Stimulated activated CD8-positive, alpha-beta memory T cell treated with anti-CD3 and anti-CD28 coated beads, Interleukin-7, amount 100 ng/mL, for 4 hours (primary cell): ENCODE data around the gene NTRK1.

ENCODE experiments used
- DNase-seq, 2 donors: peaks; one replicate each; pipeline ENCODE4 v3.0.0-alpha.2; 2020; ENCODE audit warnings: low read depth in 2 of 2

Gene NTRK1

DNA sequence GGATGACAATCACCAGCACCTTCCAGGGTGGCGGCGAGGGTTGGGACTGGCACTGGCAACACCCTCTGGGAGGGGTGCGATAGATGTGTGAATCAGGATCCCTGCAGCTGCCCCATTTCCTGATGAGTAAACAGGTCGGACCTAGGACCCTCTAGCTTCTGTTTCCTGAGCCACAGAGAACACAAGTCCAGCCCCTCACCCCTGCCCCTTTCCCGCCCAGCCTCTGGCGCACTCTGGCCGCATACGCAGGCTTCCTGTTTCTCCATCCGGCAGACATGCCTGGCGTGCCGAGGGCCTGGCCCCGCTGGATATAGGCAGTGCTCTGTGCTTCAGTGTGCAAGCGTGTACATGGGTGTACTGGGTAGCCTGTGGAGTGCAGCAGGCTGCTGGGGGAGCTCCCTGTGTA lies 37.5 kb downstream of the NTRK1 start:
- DNase-seq, result no peak

DNA sequence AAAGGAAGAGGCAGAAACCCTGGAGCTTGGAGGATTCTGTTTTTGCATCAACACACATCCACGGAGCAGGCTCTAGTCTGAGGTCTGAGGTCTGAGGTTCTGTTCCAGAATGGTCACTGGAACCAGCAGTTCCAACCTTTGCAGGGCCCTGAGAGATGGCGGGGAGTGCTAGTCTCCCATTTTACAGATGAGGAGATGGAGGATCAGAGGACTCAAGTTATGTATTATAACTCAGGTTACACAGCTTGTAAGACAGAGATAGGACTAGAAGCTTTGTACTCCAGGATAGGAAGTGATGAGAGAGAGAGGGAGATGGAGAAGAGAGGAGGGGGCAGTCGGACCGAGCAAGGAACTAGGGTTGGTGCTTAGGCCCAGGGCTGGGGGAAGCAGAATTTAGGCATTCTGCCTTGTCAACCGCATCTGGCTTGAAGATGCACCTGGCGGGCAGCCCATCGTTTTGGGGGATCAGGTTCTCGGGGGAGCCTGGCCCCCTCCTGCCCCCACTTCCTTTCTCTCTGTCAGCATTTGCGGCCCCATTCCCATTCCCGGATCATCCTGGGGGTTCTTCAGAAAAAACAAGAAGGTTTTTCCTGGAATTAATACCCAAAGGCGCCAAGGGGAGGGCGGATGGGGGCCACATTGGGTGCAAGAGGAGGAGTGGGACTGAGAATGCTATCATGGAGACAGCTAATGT lies 38.5 kb downstream of the NTRK1 start:
- no peak for DNase-seq

DNA sequence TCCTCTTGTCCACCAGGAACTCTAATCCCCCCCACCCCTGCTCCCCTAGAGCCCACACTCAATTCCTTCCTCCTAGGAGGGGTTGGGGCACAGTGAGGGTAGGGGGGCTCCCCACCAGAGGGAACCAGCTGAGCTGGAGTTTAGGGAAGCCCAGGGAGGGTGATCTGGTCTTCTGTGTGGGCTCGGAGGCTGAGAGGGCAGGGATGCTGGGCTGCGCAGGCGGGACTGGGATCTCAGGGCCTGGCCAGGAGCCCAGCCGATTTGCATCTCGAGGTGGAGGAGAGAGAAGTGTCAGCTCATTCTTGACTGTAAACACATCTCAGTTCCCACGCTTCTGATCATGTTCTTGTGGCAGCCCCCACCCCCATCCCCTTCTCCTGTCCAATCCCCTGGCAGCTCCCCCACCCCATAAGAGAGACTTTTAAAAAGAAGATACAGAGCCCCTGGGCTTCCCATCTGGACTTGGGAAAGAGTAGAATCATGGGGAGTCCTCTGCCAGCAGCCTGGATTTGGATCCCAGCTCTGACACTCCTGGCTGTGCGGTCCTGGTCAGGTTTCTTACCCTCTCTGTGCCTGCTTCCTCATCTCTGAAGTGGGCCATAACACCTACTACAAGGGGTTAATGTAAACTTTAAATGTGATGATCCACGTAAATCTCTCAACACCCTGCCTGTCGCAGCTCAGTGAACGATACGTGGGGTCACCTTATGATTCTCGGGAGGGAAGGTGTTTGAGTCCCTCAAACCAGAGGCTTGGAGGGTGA lies 39.5 kb downstream of the NTRK1 start:
- DNase-seq, result no peak

DNA sequence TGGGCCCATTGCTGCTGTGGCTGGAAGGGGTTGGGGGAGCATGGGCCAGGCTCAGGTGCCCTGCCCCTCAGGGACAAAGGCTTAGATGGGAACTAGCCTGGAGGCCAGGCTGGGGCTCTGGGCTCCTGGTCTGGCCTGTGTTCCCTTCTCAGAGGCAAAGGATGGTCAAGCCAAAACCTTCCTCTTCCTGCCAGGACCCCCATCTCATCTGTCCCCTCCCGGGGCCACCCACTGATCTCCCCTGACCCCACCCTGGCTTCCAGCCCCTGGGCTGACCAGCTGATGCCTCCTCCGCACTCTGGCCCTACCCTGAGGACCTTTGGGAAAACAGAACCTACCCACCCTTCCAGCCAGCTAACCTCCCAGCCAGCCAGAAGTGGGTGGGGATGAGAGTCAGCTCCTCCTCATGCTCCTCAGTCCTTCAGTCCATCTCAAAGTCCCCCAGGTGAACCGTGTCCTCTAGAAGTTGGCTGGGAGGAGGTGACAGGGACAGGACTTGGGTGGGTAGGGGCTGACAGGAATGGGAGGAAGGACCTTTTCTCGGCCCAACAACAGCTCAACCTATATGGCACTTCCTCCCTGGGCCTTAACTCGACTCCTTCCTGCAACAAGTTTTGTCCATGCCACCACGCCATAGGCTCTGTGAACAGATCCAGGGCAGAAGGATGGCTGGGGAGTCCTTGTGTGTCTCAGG lies 40.4 kb downstream of the NTRK1 start:
- DNase-seq, result no peak

DNA sequence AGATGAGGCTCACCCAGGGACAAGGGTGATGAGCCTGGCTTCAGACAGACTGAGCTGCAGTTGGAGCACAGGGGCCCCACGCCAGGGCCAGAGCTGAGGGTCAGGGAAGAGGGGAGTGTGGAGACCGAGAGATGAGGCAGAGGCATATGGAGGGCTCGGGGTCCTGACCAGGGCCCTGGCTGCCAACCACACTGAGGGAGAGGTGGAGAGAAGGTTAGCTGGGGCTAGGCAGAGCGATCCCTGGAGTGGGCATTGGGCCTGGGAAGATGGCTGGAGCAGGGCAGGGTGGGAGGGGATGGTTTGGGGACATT lies 40.9 kb downstream of the NTRK1 start:
- DNase-seq, result no peak

DNA sequence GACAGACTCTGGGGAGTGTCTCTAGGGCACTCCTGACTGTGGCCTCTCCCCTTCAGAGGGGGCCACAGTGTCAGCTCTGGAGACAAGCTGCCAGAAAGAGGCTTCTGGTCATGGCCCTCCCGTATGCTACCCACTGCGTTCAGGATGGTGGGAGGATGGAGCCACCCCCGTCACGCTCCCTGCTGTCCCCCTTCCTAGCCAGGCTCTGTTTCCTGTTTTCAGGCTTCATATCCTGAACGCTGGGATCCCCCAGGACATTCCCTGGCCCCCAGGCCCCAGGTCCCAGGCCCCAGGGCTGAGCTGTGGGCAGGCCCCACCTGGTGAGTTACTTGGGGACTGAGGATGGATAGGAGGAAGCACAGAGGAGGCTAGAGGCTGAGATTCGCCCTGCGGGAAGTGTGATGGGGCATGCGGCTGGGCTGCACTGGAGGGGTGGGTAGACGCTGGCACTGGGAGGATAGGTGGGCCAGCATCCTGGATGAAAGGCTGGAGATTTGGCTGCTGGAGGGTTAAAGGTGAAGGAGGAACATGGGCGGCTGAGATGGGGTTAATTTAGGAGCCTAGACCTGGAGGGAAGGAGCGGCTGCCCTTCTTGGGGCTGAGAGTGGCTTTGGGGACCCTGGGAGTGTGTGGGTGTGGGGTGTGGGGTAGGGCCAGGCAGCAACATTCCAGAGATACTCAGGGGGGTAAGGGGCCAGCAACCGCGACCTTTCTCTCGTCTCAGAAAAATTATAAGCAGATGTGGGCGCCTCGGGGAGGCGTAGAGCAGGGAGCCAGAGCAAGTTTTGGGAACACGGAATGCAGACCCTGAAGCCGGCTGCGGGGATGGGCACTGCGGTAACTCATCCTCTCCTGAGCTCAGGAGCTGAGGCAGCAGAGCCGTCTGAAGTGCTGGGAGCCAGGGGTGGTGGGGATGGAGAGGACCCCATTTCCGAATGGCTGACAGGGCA lies 41.6 kb downstream of the NTRK1 start:
- no peak for DNase-seq

DNA sequence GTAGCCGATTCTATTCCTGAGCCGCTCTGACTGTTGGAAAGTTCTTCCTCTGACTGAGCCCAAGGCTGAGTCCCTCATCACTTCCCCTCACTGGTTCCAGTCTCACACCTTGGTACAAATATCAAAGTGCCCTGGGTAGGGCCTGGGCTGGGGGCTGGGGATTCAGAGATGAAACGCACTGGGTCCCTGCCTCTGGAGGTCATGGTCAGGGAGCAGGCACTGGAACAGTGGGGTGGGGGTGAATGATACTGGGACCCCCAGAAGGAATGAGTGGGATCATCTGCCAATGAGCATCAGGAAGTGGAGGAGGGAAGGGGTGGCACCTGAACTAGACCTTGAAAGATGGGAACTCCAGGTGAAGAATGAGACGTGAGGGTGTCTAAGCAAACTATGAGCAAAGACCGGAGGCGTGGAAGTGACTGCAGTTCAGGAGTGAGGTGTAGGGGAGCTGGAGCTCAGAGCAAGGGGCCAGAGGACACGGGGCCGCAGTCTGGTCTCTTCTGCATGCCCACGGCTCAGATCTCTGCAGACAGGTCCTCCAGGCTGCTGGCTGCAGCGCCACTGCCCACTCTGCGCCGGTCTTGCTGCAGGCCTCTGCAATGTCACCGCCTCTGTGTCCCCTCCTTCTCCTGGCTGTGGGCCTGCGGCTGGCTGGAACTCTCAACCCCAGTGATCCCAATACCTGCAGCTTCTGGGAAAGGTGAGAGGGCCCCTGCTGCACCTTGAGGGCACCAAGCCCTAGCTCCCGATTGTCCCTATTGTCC lies 42.8 kb downstream of the NTRK1 start:
- DNase-seq, result no peak

DNA sequence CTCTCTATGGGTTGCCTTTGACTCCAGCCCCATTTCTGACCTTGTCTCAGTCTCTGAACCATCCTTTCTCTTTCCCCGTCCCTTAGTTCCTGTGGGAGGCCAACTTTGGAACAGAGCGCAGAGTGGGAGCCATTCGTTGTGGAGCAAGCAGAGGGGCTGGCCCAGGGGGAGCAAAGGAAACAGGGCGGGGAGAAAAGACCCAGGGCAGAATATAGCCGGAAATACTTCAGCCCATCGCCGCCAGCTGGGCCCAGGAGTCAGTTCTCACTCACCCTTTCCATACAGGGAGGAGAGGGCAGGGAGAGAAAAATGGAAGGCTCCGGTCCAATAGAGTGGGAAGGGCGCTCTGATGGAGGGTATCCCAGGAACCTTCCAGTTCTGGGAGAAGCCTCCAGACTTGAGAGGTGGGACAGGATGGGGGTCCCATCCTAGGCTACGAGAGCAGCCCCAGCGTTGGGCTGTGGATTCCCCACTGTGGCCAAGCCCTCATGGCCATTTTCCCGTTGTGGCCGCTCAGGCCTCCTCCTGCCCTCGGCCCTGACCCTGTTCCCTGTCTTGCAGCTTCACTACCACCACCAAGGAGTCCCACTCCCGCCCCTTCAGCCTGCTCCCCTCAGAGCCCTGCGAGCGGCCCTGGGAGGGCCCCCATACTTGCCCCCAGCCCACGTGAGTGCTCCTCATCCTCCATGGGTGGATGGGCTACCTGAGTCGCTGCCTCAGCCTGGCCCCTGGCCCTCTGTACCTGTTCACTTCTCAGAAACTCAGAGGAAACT lies 43.7 kb downstream of the NTRK1 start:
- DNase-seq, result no peak

DNA sequence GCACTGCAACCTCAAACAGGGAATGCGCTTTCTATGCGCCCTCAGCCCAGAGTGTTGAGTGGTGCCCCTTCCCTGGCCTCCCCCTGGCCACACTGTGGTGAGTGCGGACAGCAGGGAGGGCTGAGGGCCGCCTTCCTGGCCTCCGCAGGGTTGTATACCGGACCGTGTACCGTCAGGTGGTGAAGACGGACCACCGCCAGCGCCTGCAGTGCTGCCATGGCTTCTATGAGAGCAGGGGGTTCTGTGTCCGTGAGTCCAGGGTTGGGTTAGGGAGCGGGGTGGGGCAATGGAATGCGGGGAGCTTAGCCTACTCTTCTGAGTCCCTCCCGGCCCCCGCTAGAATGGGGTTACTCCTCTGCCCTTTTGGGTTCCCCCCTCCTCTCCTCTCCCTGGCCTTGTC lies 44.5 kb downstream of the NTRK1 start:
- no peak for DNase-seq

DNA sequence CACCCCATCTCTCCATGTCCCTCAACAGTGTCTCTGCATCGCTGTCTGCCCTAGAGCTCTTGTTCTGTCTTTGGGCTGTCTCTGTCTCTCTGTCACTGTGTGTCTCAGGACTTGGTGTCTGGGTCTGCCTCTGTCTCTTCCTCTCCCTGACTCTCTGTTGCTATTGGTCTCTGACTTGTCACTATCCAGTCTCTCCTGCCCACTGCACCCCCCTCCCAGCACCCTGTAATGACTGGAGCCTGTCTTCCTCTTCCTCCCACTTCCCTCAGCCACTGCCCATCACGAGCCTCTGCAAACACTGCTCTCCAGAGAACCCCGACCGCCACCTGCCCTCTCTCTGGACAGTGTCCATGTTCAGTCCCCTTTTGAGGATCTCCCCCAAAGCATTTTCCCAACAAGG lies 45.0 kb downstream of the NTRK1 start:
- DNase-seq, result no peak

DNA sequence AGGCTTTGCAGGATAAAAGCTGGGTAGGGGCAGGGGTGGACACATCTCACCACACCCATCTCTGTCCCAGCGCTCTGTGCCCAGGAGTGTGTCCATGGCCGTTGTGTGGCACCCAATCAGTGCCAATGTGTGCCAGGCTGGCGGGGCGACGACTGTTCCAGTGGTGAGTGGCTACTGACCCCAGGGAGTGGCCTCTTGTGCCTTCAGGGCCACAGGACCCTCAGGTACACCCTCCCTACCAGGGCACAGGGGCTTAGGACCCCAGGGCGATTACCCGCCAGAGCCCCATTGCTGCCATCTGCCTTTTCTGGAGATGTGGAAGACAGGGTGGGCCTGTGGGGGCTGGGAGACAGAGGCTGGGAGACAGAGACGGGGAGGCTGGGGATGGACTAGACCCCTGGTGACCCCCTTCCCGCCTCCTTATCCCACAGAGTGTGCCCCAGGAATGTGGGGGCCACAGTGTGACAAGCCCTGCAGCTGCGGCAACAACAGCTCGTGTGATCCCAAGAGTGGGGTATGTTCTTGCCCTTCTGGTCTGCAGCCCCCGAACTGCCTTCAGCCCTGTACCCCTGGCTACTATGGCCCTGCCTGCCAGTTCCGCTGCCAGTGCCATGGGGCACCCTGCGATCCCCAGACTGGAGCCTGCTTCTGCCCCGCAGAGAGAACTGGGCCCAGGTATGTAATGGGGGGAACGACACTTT lies 45.7 kb downstream of the NTRK1 start:
- DNase-seq, result no peak

DNA sequence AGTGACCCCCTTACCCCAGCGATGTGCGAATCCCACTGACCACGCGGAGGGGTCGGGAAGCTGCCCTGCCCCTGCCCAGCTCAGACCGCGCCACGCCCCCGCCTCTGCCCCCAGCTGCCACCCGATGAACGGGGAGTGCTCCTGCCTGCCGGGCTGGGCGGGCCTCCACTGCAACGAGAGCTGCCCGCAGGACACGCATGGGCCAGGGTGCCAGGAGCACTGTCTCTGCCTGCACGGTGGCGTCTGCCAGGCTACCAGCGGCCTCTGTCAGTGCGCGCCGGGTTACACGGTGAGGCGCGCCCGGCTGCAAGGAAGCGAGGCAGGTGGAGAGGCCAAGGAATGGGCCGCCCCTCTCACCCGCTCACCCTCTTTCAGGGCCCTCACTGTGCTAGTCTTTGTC lies 47.9 kb downstream of the NTRK1 start:
- no peak for DNase-seq

DNA sequence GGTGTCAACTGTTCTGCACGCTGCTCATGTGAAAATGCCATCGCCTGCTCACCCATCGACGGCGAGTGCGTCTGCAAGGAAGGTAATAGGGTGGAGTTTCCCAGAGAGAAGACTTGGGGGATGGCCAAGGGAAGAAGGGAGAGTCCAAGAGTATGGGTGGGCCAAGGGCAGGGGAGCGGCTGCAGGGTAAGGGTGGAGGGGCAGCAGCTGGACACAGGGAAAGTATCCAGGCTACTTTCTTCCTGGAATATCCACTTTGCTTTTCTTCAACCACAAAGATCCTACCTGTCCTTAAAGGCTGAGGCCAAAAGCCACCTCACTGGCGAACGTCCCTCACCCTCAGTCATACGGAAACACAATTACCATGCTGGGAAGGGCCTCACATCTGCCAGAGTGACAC lies 48.3 kb downstream of the NTRK1 start:
- DNase-seq, result no peak

DNA sequence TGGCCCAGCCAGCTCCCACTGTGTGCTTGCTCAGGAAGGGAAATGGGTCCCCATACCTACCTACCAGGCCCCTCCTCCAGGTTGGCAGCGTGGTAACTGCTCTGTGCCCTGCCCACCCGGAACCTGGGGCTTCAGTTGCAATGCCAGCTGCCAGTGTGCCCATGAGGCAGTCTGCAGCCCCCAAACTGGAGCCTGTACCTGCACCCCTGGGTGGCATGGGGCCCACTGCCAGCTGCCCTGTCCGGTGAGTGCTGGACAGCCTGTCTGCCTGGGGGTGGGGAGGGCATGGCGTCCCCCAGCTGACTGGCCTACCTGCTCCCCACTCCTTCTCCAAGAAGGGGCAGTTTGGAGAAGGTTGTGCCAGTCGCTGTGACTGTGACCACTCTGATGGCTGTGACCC lies 49.0 kb downstream of the NTRK1 start:
- no peak for DNase-seq

DNA sequence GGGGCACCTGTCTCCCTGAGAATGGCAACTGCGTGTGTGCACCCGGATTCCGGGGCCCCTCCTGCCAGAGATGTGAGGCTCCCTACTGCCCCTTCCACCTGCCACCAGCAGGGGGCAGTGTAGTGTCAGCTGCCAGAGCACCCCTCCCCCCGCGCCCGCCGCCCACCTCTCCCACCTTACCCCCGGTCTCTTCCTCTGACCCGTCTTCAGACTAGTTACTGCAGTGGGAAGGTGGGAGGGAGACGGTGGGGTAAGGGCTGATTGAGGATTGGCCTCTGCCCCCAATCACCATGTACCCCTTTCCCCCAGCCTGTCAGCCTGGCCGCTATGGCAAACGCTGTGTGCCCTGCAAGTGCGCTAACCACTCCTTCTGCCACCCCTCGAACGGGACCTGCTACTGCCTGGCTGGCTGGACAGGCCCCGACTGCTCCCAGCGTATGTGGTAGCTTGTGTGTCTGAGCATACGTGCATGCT lies 49.7 kb downstream of the NTRK1 start:
- DNase-seq, result peak; percentile 11 to 23

DNA sequence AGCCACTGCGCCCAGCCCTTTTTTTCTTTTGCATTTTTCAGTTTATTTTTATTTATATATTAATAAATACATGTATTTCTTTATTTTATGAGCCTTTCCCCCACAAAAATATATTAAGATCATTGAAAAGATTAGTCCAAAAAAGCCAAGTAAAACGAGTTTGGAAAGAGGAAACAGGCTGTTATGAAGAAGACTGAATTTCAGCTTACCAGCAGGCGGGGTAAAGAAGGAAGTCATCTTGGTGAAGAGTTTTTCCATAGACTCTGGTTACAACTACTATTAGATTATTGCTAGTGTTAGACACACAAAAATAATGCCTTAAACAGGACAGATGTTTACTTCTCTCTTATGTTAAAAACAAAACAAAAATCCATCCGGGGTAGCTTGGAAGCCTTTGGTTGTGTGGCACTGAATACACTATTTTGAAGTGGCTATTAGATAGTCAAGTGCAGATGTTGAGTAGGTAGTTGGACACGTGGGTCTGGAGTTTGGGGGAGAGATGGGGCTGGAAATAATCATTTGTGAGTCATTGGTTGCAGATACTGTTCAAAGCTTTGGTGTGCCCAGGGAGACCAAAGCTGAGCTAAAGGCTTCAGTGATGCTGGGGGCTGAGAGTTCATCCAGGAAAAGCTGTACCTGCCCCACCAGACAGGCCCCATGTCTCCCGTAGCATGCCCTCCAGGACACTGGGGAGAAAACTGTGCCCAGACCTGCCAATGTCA lies 51.1 kb downstream of the NTRK1 start:
- DNase-seq, result no peak

DNA sequence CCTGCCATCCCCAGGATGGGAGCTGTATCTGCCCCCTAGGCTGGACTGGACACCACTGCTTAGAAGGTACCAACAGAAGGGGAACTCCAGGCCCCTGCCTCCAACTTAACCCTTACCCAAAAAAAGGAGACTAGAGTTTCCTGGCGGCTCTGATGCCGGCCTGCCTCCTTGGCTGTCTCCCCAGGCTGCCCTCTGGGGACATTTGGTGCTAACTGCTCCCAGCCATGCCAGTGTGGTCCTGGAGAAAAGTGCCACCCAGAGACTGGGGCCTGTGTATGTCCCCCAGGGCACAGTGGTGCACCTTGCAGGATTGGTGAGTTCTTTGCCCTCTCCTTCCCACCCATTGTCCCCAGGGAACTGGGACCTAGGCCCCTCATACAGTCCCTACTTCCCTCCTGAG lies 51.6 kb downstream of the NTRK1 start:
- DNase-seq, result no peak

DNA sequence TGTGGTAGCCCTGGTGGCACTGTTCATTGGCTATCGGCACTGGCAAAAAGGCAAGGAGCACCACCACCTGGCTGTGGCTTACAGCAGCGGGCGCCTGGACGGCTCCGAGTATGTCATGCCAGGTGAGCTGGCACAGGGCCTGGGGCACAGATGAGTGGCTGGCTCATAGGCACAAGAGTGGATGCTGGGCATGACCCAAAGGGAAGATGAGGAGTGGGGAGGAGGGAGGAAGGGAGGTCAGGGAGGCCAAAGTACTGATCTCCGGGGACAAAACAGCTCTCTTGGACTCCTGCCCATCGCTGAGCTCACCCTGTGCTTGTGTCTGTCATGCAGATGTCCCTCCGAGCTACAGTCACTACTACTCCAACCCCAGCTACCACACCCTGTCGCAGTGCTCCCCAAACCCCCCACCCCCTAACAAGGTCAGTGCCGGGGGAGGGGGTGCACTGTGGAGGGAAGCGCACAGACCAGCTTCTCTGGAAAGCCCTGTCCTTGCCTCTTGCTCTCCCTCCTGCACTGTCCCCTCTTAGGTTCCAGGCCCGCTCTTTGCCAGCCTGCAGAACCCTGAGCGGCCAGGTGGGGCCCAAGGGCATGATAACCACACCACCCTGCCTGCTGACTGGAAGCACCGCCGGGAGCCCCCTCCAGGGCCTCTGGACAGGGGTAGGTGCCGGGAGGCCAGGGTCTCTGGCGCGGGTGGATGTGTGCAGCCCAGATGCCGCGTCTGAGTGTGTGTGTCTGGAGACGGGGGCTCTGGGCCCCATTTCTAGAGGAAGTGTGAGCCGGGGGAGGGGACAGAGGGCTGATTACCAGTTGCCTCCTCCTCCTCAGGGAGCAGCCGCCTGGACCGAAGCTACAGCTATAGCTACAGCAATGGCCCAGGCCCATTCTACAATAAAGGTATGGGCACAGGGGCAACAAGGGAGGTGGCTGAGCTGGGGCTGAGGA lies 52.5 kb downstream of the NTRK1 start:
- DNase-seq, result no peak
